B cell (primary cell): Measurements from ENCODE around the gene XYLT1.

Experiments
- EZH2 ChIP-seq: IDR thresholded peaks from 2 replicates; pipeline ENCODE4 v1.6.1; 2012; ENCODE audit warnings: borderline replicate concordance, low read depth, mild to moderate bottlenecking, moderate library complexity, low read length; ENCODE audit not compliant: insufficient read depth, poor library complexity, severe bottlenecking
- TF ChIP-seq, protein P1 (sequence below): fragments of 200-600 bp; IDR thresholded peaks from one replicate; pipeline ENCODE4 v1.8.0; 2022; ENCODE audit warnings: antibody characterized with exemption, mild to moderate bottlenecking

GRCh38 chr16:17261197-17261858 is 209.4 kb downstream of the XYLT1 start:
- TF ChIP-seq, protein P1, sequence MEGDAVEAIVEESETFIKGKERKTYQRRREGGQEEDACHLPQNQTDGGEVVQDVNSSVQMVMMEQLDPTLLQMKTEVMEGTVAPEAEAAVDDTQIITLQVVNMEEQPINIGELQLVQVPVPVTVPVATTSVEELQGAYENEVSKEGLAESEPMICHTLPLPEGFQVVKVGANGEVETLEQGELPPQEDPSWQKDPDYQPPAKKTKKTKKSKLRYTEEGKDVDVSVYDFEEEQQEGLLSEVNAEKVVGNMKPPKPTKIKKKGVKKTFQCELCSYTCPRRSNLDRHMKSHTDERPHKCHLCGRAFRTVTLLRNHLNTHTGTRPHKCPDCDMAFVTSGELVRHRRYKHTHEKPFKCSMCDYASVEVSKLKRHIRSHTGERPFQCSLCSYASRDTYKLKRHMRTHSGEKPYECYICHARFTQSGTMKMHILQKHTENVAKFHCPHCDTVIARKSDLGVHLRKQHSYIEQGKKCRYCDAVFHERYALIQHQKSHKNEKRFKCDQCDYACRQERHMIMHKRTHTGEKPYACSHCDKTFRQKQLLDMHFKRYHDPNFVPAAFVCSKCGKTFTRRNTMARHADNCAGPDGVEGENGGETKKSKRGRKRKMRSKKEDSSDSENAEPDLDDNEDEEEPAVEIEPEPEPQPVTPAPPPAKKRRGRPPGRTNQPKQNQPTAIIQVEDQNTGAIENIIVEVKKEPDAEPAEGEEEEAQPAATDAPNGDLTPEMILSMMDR = no peak
- TF ChIP-seq EZH2 = no peak
